ENCODE results near the gene SCD5.

The SCD5 gene

DNA sequence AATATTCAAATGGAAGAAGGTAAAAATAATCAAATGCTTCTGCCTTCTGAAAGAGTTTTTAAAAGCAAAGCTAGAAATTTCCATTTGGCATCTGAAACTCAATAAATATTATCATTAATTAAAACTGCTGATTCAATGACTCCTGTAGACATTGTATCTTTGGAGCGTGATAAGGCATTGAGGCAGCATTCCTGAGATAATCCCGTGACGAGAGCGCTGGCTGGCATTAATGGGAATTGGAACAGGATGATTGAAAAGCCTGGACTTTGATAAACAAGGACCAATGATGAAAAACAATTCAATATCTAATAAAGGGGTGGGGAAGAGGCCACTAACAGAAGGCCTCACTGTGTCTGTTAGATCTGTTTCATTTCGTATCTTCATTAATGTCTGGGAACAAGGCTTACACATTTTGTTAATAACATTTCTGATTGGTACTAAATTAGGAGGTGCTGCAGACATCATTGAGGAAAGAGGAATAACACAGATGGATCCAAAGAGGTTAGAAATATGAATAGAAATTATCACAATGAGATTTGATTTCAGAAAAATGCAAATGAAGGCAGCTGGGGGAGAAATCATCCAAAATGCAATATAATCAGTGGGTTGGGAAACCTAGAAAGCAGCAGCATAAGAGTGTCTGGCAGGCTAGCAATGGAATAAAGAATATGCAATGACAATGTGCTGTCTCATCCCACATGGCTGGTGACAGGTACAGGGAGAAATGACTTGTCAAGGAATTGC, 102.3 kb downstream of the SCD5 start:
- Histone ChIP-seq H3K9me3 (replicated peaks; ENCODE audit: insufficient read depth, low read length) (no peaks in the 10 kb centered on the region), H3K79me2 (ENCODE audit: low read length) (no peaks in the 10 kb centered on the region), H4K20me1 (ENCODE audit: insufficient read depth, low read length) (no peaks in the 10 kb centered on the region), H3F3A (ENCODE audit: insufficient read depth, low read length) (no peaks in the 10 kb centered on the region), H3K9ac (ENCODE audit: low read length) (no peak overlapping the region), H3K4me3 (ENCODE audit: low read length) (no peak overlapping the region), H3K27ac (ENCODE audit: low read length) (no peak overlapping the region), H3K4me1 (ENCODE audit: low read length) (no peaks in the 10 kb centered on the region), H3K9me2 (replicated peaks; ENCODE audit: insufficient read depth, low read length) (no peaks in the 10 kb centered on the region), H2AFZ (ENCODE audit: low read length) (no peak overlapping the region), H3K4me2 (ENCODE audit: low read depth, low read length) (no peak overlapping the region), H3K27me3 (replicated peaks; ENCODE audit: insufficient read depth, low read length) (no peaks in the 10 kb centered on the region), H3K36me3 (replicated peaks; ENCODE audit: insufficient read depth, low read length) (no peaks in the 10 kb centered on the region)
- no peak for DNase-seq
- TF ChIP-seq EZH2phosphoT487 (IDR thresholded peaks at IDR 0.05; ENCODE audit: low read length), result no peak
- TF ChIP-seq, protein P1, sequence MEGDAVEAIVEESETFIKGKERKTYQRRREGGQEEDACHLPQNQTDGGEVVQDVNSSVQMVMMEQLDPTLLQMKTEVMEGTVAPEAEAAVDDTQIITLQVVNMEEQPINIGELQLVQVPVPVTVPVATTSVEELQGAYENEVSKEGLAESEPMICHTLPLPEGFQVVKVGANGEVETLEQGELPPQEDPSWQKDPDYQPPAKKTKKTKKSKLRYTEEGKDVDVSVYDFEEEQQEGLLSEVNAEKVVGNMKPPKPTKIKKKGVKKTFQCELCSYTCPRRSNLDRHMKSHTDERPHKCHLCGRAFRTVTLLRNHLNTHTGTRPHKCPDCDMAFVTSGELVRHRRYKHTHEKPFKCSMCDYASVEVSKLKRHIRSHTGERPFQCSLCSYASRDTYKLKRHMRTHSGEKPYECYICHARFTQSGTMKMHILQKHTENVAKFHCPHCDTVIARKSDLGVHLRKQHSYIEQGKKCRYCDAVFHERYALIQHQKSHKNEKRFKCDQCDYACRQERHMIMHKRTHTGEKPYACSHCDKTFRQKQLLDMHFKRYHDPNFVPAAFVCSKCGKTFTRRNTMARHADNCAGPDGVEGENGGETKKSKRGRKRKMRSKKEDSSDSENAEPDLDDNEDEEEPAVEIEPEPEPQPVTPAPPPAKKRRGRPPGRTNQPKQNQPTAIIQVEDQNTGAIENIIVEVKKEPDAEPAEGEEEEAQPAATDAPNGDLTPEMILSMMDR (IDR thresholded peaks at IDR 0.05; ENCODE audit: low read length), result no peak
- no peak for TF ChIP-seq EZH2 (optimal IDR thresholded peaks at IDR 0.05; ENCODE audit: low read depth, low read length)

DNA sequence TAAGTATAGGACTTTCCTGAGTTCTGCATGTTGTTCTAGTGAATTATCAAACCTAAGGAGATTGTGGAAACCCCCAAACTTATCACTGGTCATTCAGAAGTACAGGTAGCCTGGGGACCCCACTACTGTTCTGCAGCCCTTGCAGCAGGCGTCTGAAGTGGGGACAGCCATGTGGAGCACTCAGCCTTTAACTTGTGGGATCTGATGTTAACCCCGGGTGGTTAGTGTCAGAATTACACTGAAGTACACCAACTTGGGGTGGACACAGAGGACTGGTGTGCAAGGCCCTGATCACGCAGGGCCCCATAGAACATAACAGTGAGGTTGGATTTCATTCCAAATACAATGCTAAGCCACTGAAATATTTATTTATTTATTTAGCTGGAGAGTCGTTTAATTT, 103.7 kb downstream of the SCD5 start:
- no peaks in the 10 kb centered on the region for H3K9me2 ChIP-seq (replicated peaks; ENCODE audit: insufficient read depth, low read length)

DNA sequence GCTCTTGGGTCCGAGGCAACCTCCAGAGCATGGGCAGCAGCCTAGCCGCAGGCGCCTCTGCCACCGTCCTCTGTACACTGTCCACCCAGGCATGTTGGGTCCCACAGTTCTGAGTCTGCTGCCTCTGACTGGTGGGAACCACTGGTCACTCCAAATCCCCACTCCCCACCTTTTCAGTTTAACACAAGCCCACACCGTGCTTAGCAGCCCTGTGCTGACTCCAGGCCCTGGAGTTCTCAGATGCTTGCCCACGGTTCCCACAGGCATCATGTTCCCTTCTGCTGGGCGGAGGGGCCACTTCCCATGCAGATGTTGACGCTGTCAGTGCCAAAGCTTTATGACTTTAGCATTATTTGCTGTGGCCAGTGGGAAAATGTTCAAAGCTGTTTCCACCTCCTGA, 104.5 kb downstream of the SCD5 start:
- no peak overlapping the region for H3K9ac ChIP-seq (ENCODE audit: low read length)
- H3K27ac ChIP-seq (ENCODE audit: low read length), result no peak overlapping the region
- TF ChIP-seq, protein P1 (IDR thresholded peaks at IDR 0.05; ENCODE audit: low read length), result no peak
- no peak for TF ChIP-seq EZH2phosphoT487 (IDR thresholded peaks at IDR 0.05; ENCODE audit: low read length)
- TF ChIP-seq EZH2 (optimal IDR thresholded peaks at IDR 0.05; ENCODE audit: low read depth, low read length), result no peak
- H4K20me1 ChIP-seq (ENCODE audit: insufficient read depth, low read length), result no peaks in the 10 kb centered on the region
- H3K4me1 ChIP-seq (ENCODE audit: low read length), result no peaks in the 10 kb centered on the region
- no peak overlapping the region for H2AFZ ChIP-seq (ENCODE audit: low read length)
- H3K36me3 ChIP-seq (replicated peaks; ENCODE audit: insufficient read depth, low read length), result no peaks in the 10 kb centered on the region
- H3K9me3 ChIP-seq (replicated peaks; ENCODE audit: insufficient read depth, low read length), result no peaks in the 10 kb centered on the region
- no peaks in the 10 kb centered on the region for H3K79me2 ChIP-seq (ENCODE audit: low read length)
- H3K9me2 ChIP-seq (replicated peaks; ENCODE audit: insufficient read depth, low read length), result no peaks in the 10 kb centered on the region
- no peak overlapping the region for H3K4me3 ChIP-seq (ENCODE audit: low read length)
- H3F3A ChIP-seq (ENCODE audit: insufficient read depth, low read length), result no peaks in the 10 kb centered on the region
- no peak overlapping the region for H3K4me2 ChIP-seq (ENCODE audit: low read depth, low read length)
- DNase-seq, result no peak
- H3K27me3 ChIP-seq (replicated peaks; ENCODE audit: insufficient read depth, low read length), result no peaks in the 10 kb centered on the region

More for the DNA sequence above, 103.7 kb downstream of the SCD5 start:
- TF ChIP-seq EZH2 (optimal IDR thresholded peaks at IDR 0.05; ENCODE audit: low read depth, low read length) (no peak), EZH2phosphoT487 (IDR thresholded peaks at IDR 0.05; ENCODE audit: low read length) (no peak)
- TF ChIP-seq, protein P1 (IDR thresholded peaks at IDR 0.05; ENCODE audit: low read length), result no peak
- H3K79me2 ChIP-seq (ENCODE audit: low read length), result no peaks in the 10 kb centered on the region
- H4K20me1 ChIP-seq (ENCODE audit: insufficient read depth, low read length), result no peaks in the 10 kb centered on the region
- no peak overlapping the region for H3K4me2 ChIP-seq (ENCODE audit: low read depth, low read length)
- H3K9ac ChIP-seq (ENCODE audit: low read length), result no peak overlapping the region
- H3K4me3 ChIP-seq (ENCODE audit: low read length), result no peak overlapping the region
- no peak for DNase-seq
- H3K27ac ChIP-seq (ENCODE audit: low read length), result no peak overlapping the region
- H3F3A ChIP-seq (ENCODE audit: insufficient read depth, low read length), result no peaks in the 10 kb centered on the region
- no peaks in the 10 kb centered on the region for H3K9me3 ChIP-seq (replicated peaks; ENCODE audit: insufficient read depth, low read length)
- no peaks in the 10 kb centered on the region for H3K4me1 ChIP-seq (ENCODE audit: low read length)
- no peak overlapping the region for H2AFZ ChIP-seq (ENCODE audit: low read length)
- no peaks in the 10 kb centered on the region for H3K36me3 ChIP-seq (replicated peaks; ENCODE audit: insufficient read depth, low read length)
- H3K27me3 ChIP-seq (replicated peaks; ENCODE audit: insufficient read depth, low read length), result no peaks in the 10 kb centered on the region
